Stimulated activated CD4-positive, alpha-beta T cell treated with anti-CD3 and anti-CD28 coated beads, TNF-alpha, amount 100 ng/mL, for 24 hours (primary cell): ENCODE measurements around the gene PSMC4.
"Not testable (repeated sequence)": the region's sequence is repeated elsewhere in the genome, so short reads cannot be mapped to it uniquely, and the experiment has no call there.

Experiments
- DNase-seq, 3 experiments: peaks; one replicate each; pipeline ENCODE4 v3.0.0-alpha.2; 2020; ENCODE audit warnings: low read depth in 3 of 3

The PSMC4 gene

GRCh38 chr19:39946532-39946931 lies 24.4 kb upstream of the PSMC4 start:
- DNase-seq = no peak

- no peak for DNase-seq
Observed at GRCh38 chr19:39949026-39949747, 21.8 kb upstream of the PSMC4 start.

GRCh38 chr19:39951065-39951650 lies 19.8 kb upstream of the PSMC4 start:
- DNase-seq = no peak

GRCh38 chr19:39951686-39952085 lies 19.3 kb upstream of the PSMC4 start:
- DNase-seq = no peak

GRCh38 chr19:39953915-39954314 lies 17.1 kb upstream of the PSMC4 start:
- no peak for DNase-seq

GRCh38 chr19:39957886-39958285 lies 13.1 kb upstream of the PSMC4 start:
- DNase-seq = not testable (repeated sequence)

GRCh38 chr19:39958942-39959341 lies 12.0 kb upstream of the PSMC4 start:
- DNase-seq = not testable (repeated sequence)

GRCh38 chr19:39959407-39959806 lies 11.6 kb upstream of the PSMC4 start:
- DNase-seq = not testable (repeated sequence)

GRCh38 chr19:39963898-39964297 lies 7.1 kb upstream of the PSMC4 start:
- DNase-seq = no peak

- no peak for DNase-seq
Observed at GRCh38 chr19:39966617-39967016, 4.3 kb upstream of the PSMC4 start.

GRCh38 chr19:39967561-39967960 lies 3.4 kb upstream of the PSMC4 start:
- no peak for DNase-seq

- DNase-seq = no peak
Observed at GRCh38 chr19:39968789-39969188, 2.2 kb upstream of the PSMC4 start.

- DNase-seq = no peak
Observed at GRCh38 chr19:39969266-39969665, 1.7 kb upstream of the PSMC4 start.

- no peak for DNase-seq
Observed at GRCh38 chr19:39969681-39970424, 1.1 kb upstream of the PSMC4 start.

GRCh38 chr19:39970425-39970674 lies 615 bp upstream of the PSMC4 start:
- DNase-seq = no peak

- no peak for DNase-seq
Observed at GRCh38 chr19:39971380-39972035, 543 bp downstream of the PSMC4 start.

- DNase-seq = no peak
Observed at GRCh38 chr19:39974377-39975155, 3.6 kb downstream of the PSMC4 start.

GRCh38 chr19:39982883-39983282 lies 11.9 kb downstream of the PSMC4 start:
- DNase-seq = no peak

GRCh38 chr19:39983695-39984300 lies 12.8 kb downstream of the PSMC4 start:
- DNase-seq = no peak

- DNase-seq = no peak
Observed at GRCh38 chr19:39986643-39987042, 15.7 kb downstream of the PSMC4 start.

GRCh38 chr19:39987167-39987566 lies 16.2 kb downstream of the PSMC4 start:
- no peak for DNase-seq

- no peak for DNase-seq
Observed at GRCh38 chr19:39987596-39987995, 16.6 kb downstream of the PSMC4 start.
